ENCODE measurements around the gene MAGI1.

The MAGI1 gene

DNA sequence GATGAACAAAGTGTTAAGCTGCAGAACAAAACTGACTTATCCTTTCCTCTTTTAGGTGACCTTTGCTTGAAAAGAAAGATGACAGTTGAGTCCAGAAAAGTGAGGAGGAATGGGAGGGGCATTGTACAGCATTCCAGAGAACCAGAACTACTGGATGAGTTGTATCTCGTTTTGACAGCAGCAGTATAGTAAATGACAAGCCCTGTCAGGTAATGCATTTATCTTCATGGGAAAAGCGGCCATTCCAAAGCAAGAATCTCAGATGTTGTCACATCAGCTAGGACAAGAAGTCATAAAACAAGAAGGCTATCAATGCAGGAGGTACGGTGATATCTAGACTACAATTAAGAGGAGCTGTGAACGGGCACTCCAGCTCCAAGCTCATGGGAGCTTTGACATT is 421.5 kb downstream of the MAGI1 start:
- no peak for DNase-seq (ENCODE audit: low read depth in 1 of 2, low spot score in 1 of 2)
- no peak for TF ChIP-seq SPI1 (IDR thresholded peaks at IDR 0.05; ENCODE audit: borderline replicate concordance, low read depth)
- TF ChIP-seq, protein P1, sequence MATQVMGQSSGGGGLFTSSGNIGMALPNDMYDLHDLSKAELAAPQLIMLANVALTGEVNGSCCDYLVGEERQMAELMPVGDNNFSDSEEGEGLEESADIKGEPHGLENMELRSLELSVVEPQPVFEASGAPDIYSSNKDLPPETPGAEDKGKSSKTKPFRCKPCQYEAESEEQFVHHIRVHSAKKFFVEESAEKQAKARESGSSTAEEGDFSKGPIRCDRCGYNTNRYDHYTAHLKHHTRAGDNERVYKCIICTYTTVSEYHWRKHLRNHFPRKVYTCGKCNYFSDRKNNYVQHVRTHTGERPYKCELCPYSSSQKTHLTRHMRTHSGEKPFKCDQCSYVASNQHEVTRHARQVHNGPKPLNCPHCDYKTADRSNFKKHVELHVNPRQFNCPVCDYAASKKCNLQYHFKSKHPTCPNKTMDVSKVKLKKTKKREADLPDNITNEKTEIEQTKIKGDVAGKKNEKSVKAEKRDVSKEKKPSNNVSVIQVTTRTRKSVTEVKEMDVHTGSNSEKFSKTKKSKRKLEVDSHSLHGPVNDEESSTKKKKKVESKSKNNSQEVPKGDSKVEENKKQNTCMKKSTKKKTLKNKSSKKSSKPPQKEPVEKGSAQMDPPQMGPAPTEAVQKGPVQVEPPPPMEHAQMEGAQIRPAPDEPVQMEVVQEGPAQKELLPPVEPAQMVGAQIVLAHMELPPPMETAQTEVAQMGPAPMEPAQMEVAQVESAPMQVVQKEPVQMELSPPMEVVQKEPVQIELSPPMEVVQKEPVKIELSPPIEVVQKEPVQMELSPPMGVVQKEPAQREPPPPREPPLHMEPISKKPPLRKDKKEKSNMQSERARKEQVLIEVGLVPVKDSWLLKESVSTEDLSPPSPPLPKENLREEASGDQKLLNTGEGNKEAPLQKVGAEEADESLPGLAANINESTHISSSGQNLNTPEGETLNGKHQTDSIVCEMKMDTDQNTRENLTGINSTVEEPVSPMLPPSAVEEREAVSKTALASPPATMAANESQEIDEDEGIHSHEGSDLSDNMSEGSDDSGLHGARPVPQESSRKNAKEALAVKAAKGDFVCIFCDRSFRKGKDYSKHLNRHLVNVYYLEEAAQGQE (IDR thresholded peaks at IDR 0.05; ENCODE audit: insufficient replicate concordance, low read depth) = no peak
- TF ChIP-seq POLR2AphosphoS5 (IDR thresholded peaks at IDR 0.05; ENCODE audit: low read depth) = no peak
- TF ChIP-seq GABPA (IDR thresholded peaks at IDR 0.05; ENCODE audit: low read depth) = no peak
- no peak for TF ChIP-seq CTCF (IDR thresholded peaks at IDR 0.05; ENCODE audit: insufficient read depth, low read length)
- H3K4me3 ChIP-seq (replicated peaks; ENCODE audit: insufficient read depth, low read length) = no peak overlapping the region

GRCh38 chr3:65616563-65616962 is 422.2 kb downstream of the MAGI1 start:
- no peak overlapping the region for H3K27ac ChIP-seq (replicated peaks)
- no peaks in the 10 kb centered on the region for H3K27me3 ChIP-seq (ENCODE audit: insufficient read depth, poor library complexity, severe bottlenecking)
- DNase-seq (ENCODE audit: low read depth in 1 of 2, low spot score in 1 of 2) = no peak
- H3K4me3 ChIP-seq (replicated peaks; ENCODE audit: insufficient read depth, low read length) = no peak overlapping the region
- TF ChIP-seq CTCF (IDR thresholded peaks at IDR 0.05; ENCODE audit: insufficient read depth, low read length) (no peak), GABPA (IDR thresholded peaks at IDR 0.05; ENCODE audit: low read depth) (no peak), SPI1 (IDR thresholded peaks at IDR 0.05; ENCODE audit: borderline replicate concordance, low read depth) (no peak), POLR2AphosphoS5 (IDR thresholded peaks at IDR 0.05; ENCODE audit: low read depth) (no peak)
- TF ChIP-seq, protein P1 (IDR thresholded peaks at IDR 0.05; ENCODE audit: insufficient replicate concordance, low read depth) = no peak

More for the DNA sequence above, 421.5 kb downstream of the MAGI1 start:
- Histone ChIP-seq H3K27me3 (ENCODE audit: insufficient read depth, poor library complexity, severe bottlenecking) (no peaks in the 10 kb centered on the region), H3K27ac (replicated peaks) (no peak overlapping the region)

- DNase-seq (ENCODE audit: low read depth in 1 of 2, low spot score in 1 of 2) = no peak
- no peaks in the 10 kb centered on the region for H3K27me3 ChIP-seq (ENCODE audit: insufficient read depth, poor library complexity, severe bottlenecking)
- H3K4me3 ChIP-seq (replicated peaks; ENCODE audit: insufficient read depth, low read length) = no peak overlapping the region
- TF ChIP-seq, protein P1 (IDR thresholded peaks at IDR 0.05; ENCODE audit: insufficient replicate concordance, low read depth) = no peak
- no peak for TF ChIP-seq CTCF (IDR thresholded peaks at IDR 0.05; ENCODE audit: insufficient read depth, low read length)
- TF ChIP-seq SPI1 (IDR thresholded peaks at IDR 0.05; ENCODE audit: borderline replicate concordance, low read depth) = no peak
- no peak for TF ChIP-seq GABPA (IDR thresholded peaks at IDR 0.05; ENCODE audit: low read depth)
- TF ChIP-seq POLR2AphosphoS5 (IDR thresholded peaks at IDR 0.05; ENCODE audit: low read depth) = no peak
- H3K27ac ChIP-seq (replicated peaks) = no peak overlapping the region
These were observed 423.4 kb downstream of the MAGI1 start for GRCh38 chr3:65615329-65615728.

Measured in HL-60 (cell line).